Stimulated activated CD8-positive, alpha-beta memory T cell treated with anti-CD3 and anti-CD28 coated beads, Interleukin-4, amount 100 ng/mL, for 4 hours (primary cell): ENCODE results near the gene POP7.
"Not testable (repeated sequence)": the region's sequence is repeated elsewhere in the genome, so short reads cannot be mapped to it uniquely, and the experiment has no call there.

Experiments used
- DNase-seq, 2 donors: peaks; one replicate each; pipeline ENCODE4 v3.0.0-alpha.2; 2020; ENCODE audit warnings: low read depth in 2 of 2, low spot score in 1 of 2

The POP7 gene

DNA sequence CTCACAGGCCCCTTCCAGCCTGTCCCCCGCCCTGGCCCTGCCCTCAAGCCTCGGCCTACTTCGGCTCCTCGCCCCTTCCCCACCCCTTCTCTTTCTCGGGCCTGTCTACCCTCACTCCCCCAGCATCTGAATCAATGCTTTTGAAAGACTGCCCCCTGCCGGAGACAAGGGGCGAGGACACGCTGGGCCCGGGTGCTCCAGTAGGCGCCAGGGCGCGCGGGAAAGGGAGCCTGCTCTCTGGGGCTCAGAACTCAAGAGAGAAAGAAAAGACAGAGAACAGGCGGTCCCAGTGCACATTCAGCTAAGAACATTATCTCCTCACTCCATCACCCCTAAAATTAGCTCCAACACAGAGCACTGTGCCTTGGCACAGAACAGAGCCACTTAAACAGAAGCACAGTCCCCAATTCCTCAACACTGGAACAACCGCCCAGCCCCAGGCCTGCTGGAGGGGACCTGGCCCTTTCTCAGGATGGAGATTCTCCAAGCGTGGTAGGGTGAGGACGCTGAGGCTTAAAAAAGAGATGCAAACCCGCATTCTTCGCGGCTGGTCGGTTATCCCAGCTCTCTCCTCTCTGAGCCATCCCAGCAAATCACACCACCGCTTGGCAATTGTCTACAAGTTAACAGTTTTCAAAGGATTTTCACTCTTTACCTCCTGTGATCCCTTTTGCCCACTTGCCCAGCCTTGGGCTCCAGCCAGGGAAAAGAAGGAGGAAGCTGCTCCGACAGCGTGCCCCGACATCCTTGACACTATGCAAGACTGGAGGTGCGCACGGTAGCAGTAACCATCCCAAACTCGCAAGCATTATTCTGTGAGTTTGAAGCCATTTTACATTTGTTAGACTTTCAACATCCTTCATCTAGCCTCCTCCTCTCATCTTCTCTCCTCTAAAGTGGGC, 14.0 kb upstream of the POP7 start:
- peak; percentile 46 to 75 for DNase-seq

DNA sequence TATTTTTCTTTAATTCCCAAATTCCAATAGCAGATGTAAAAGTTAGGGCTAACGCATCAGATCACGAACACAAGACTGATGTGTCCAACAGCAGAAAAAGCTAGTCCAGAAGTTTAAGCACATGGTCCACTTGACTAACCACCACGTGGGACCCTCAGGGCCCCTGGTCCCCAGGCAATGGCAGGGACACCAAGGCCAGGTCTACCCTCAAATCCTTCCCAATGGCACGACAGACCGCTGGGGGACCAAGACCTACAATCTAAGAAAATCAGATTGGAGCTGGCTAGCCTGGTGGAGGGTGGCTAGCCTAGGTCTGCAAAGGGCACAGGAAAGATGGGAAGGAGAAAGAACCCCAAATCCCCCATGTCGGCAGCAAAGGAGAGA, 13.4 kb upstream of the POP7 start:
- no peak for DNase-seq

DNA sequence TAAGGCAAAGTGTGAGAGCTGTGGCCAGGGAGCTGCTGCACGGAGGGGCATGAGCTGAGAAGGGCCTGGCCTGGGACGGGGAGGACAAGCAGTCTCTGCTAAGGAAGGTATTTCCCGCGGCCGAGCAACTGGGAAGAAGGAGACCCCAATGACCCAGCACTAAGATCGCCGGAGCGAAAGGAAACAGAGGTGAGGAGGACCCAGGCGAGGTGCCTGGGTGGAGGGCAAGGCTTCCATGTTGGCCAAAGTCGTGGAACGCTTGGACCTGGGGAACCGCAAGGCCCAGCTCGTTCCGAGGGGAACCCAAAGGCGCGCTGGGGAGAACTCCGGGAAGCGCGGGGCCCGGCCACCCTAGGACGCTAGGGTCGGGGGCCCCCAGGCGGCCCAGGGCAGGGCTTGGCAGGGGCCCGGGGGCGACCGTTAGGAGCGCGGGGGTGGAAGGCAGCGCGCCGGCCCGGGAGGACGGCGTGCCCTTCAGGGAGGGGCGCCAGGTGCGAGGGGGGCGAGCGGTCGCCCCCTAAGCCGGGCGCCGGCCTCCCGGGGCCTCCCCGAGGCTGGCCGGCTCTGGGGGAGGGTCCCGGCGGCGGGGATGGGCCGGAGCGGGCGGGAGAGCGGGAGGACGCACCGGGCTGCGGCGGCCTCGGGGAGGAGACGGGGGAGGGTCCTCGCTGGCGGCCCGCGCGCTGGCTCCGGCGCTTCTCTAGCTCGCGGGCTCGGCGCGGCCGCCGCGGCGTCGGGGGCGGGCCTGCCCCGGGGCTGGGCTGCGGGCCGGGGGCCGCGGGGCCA, 12.4 kb upstream of the POP7 start:
- DNase-seq: no peak

DNA sequence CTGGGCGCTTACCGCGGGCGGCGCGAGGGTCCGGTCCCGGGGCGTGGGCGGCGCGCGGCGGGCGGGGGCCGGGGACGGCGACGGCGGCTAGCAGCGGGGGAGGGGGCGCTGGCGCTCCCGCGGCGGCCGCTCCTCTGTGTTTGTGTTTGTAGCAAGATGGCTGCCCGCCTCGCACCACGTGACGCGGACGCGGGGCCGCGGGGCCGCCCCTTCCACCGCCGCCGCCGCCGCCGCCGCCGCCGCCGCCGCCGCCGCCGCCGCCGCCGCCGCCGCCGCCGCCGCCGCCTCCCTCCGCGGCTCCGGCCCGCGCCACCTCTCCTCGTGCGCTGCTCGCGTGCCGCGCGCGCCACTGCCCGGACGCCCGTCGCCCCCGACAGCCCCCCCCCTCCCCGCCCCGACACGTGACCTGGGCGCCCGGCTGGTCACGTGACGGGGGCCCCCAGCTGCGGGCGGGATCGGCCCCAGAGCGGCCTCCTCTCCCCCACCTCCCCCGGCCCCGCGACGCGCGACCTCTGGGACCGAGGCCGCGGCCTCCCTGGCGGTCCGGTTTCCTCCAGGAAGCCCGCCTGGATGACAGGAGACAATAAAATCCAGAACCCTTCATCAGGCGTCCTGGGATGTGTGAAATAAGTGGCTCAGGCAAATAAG, 11.7 kb upstream of the POP7 start, which contains the start of gene GIGYF1:
TSS of gene GIGYF1 (minus strand) at position 153 of the 648 bp plus-strand sequence. CDS start 6,012 bp downstream, outside the sequence.
- DNase-seq: peak in 1 of 2 donors; percentile 49

DNA sequence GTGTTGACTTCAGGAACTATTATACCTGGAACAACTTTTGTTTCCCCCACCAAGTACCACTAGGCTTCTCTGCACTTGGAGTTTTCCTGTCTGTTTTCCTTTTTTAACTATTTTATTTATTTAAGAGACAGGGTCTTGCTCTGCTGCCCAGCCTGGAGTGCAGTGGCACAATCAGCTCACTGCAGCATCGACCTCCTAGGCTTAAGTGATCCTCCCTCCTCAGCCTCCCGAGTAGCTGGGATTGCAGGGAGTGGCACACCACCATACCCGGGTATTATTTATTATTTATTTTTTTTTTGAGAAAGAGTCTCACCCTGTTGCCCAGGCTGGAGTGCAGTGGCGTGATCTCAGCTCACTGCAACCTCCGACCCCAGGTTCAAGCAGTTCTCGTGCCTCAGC, 9.8 kb upstream of the POP7 start:
- no peak for DNase-seq

DNA sequence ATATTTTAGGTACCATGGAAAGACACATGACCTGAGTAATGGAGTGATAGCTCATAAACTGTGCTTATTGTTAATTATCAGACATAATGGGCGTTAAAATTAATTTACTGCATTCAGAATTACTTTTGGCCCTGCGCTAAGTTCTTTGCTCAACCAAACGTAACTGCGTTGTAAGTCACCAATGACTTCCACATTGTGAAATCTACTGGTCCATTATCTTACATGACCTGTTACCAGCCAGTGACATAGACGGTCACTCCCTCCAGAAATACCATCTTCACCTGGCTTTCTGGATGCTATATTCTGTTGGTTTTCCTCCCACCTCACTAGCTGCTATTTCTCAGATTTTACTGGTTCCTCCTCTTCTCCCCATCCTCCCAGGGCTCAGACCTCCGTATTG, 6.9 kb upstream of the POP7 start:
- DNase-seq: no peak

- DNase-seq: not testable (repeated sequence)
Measured at GRCh38 chr7:100701089-100701488, 4.8 kb upstream of the POP7 start.

DNA sequence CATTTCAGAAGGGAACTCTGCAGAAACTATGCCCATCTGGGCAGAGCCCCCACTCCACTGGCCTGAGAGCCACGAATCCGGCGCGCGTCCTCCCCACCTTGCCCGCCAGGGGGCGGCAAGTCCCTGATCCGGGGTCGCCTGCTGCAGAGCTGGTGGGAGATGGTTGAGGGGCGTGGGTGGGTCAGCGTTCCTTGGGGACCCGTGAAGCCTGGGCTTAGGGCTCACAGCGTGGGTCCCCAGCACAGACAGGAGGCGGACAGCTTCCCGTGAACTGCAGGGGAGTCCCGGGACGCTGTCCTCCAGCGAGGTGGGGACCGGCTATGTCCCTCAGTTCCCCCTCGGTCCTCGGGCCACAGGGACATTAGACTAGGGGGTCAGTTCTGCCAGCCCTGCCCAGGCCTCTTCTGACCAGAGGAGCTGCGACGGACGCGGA, 585 bp upstream of the POP7 start:
- DNase-seq: peak; percentile 59

- DNase-seq: no peak
Measured at GRCh38 chr7:100706672-100707311, 871 bp downstream of the POP7 start.

DNA sequence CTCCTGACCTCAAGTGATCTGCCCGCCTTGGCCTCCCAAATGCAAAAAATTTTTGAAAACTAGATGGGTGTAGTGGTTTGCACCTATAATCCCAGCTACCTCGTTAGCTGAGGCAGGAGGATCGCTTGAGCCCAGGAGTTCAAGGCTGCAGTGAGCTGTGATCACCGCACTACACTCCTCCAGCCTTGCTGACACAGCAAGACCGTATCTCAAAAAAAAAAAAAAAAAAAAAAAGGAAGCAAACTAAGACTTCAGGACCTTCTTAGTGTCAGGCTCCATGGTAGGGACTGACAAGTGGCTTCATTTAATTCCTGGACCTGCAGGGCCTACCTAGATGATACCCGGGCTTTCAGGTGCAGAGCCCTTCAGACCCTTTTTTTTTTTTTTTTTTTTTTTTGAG, 2.5 kb downstream of the POP7 start:
- no peak for DNase-seq

DNA sequence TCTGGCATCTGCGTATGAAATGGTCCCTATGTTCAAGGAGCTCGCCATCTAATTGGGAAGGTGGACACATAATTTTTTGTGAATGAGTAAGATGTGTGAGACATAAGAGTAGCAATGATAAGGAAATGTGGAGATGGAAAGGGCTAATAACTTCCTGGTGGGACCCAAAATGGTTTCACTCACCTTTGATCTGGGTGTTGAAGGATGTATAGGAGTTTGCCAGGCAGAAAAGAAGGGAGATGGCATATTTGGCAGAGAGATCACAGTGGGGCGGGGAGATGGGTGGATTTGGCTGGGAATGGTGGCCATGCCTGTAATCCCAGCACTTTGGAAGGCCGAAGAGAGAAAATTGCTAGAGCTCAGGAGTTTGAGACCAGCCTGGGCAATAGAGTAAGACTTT, 4.5 kb downstream of the POP7 start:
- DNase-seq: no peak

- DNase-seq: no peak
Measured at GRCh38 chr7:100711369-100711768, 5.4 kb downstream of the POP7 start.

- no peak for DNase-seq
Measured at GRCh38 chr7:100714725-100715124, 8.8 kb downstream of the POP7 start.

DNA sequence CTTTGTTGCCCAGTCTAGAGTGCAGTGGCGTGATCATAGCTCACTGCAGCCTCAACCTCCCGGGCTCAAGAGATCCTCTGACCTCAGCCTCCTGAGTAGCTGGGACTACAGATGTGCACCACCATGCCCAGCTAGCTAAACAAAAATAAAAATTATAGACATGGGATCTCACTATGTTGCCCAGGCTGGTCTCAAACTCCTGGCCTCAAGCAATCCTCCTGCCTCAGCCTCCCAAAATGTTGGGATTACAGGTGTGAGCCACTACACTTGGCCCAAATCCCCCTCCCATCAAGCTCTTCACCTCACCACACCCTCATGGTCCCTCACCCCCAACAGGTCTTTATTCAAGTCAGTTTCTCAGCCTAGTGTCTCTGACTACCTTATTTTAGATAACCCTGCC, 11.2 kb downstream of the POP7 start:
- not testable (repeated sequence) for DNase-seq

GRCh38 chr7:100719523-100720278, 13.8 kb downstream of the POP7 start:
- no peak for DNase-seq

DNA sequence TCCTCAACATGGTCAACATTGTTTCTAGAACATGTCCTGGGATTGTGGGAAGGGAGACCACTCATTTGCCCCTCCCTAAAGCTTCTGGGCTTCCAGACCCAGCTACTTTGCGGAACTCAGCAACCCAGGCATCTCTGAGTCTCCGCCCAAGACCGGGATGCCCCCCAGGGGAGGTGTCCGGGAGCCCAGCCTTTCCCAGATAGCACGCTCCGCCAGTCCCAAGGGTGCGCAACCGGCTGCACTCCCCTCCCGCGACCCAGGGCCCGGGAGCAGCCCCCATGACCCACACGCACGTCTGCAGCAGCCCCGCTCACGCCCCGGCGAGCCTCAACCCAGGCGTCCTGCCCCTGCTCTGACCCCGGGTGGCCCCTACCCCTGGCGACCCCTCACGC, 14.4 kb downstream of the POP7 start, which contains the start of gene EPO:
TSS of gene EPO (plus strand) at position 190 of the 392 bp plus-strand sequence. CDS start 513 bp downstream, outside the sequence.
- DNase-seq: no peak

GRCh38 chr7:100720671-100721504, 15.0 kb downstream of the POP7 start:
- DNase-seq: no peak

- no peak for DNase-seq
Measured at GRCh38 chr7:100721505-100721812, 15.5 kb downstream of the POP7 start.

DNA sequence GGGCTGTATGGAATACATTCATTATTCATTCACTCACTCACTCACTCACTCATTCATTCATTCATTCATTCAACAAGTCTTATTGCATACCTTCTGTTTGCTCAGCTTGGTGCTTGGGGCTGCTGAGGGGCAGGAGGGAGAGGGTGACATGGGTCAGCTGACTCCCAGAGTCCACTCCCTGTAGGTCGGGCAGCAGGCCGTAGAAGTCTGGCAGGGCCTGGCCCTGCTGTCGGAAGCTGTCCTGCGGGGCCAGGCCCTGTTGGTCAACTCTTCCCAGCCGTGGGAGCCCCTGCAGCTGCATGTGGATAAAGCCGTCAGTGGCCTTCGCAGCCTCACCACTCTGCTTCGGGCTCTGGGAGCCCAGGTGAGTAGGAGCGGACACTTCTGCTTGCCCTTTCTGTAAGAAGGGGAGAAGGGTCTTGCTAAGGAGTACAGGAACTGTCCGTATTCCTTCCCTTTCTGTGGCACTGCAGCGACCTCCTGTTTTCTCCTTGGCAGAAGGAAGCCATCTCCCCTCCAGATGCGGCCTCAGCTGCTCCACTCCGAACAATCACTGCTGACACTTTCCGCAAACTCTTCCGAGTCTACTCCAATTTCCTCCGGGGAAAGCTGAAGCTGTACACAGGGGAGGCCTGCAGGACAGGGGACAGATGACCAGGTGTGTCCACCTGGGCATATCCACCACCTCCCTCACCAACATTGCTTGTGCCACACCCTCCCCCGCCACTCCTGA, 16.7 kb downstream of the POP7 start:
- no peak for DNase-seq
